PC-9 (cell line): ENCODE results near the gene SDHB. TPM values are rescaled to one million over a fixed set of nuclear protein-coding genes. Genes with fewer than 3 reads are reported as not detected.

ENCODE experiments used
- BruUV-seq: library from RNA; stranded (reverse); fragments of 400-500 nt; replicated peaks from 2 replicates; lab custom pipeline; 2021; lab: Mats Ljungman, UMichigan
- CTCF ChIA-PET: fragments of 300-600 bp; sonication (Branson Sonifier 250); formaldehyde crosslinking; loops from one replicate; lab custom pipeline; 2022; ENCODE audit warnings: antibody characterized with exemption; lab: Charles Lee
- POLR2A ChIA-PET: fragments of 300-600 bp; sonication (Branson Sonifier 250); formaldehyde crosslinking; loops from one replicate; lab custom pipeline; 2022; ENCODE audit warnings: antibody characterized with exemption; ENCODE audit not compliant: unreplicated experiment; lab: Charles Lee
- DNase-seq, 2 experiments: peaks; one replicate each; pipeline versions ENCODE4 v3.0.0 to v3.0.0-alpha.2; 2015 to 2022; ENCODE audit warnings: mixed read lengths in 1 of 2
- H2AFZ ChIP-seq: fragments of 200-600 bp; sonication (generic); 2 replicates; pipeline ENCODE4 v1.8.1; 2017; ENCODE audit warnings: antibody characterized with exemption
- H3F3A ChIP-seq: fragments of 200-600 bp; sonication (generic); 2 replicates; pipeline ENCODE4 v1.8.1; 2017; ENCODE audit warnings: antibody characterized with exemption, mild to moderate bottlenecking, low read depth; ENCODE audit not compliant: insufficient read depth
- H3K27ac ChIP-seq: fragments of 200-600 bp; sonication (generic); 2 replicates; pipeline ENCODE4 v1.6.1; 2016; ENCODE audit warnings: mixed run types
- H3K27me3 ChIP-seq: fragments of 200-600 bp; sonication (generic); 2 replicates; pipeline ENCODE4 v1.6.1; 2016; ENCODE audit warnings: low read depth, mixed run types; ENCODE audit not compliant: insufficient read depth
- H3K36me3 ChIP-seq: fragments of 200-600 bp; sonication (generic); 2 replicates; pipeline ENCODE4 v1.6.1; 2016; ENCODE audit warnings: low read depth, mixed run types
- H3K4me1 ChIP-seq: fragments of 200-600 bp; sonication (generic); replicated peaks from 2 replicates; pipeline ENCODE4 v1.6.1; 2016; ENCODE audit warnings: mixed run types; ENCODE audit not compliant: insufficient read depth
- H3K4me2 ChIP-seq: fragments of 200-600 bp; sonication (generic); 2 replicates; pipeline ENCODE4 v1.6.1; 2017; ENCODE audit warnings: mixed run types
- H3K4me3 ChIP-seq: fragments of 200-600 bp; sonication (generic); 2 replicates; pipeline ENCODE4 v1.6.1; 2016; ENCODE audit warnings: mixed run types
- H3K79me2 ChIP-seq: fragments of 200-600 bp; sonication (generic); 2 replicates; pipeline ENCODE4 v1.6.1; 2017; ENCODE audit warnings: low read depth, mixed run types
- H3K9me2 ChIP-seq: fragments of 200-600 bp; sonication (generic); 2 replicates; pipeline ENCODE4 v1.8.1; 2017; ENCODE audit warnings: mild to moderate bottlenecking; ENCODE audit not compliant: insufficient read depth
- H3K9me3 ChIP-seq: fragments of 200-600 bp; sonication (generic); 2 replicates; pipeline ENCODE4 v1.8.1; 2016; ENCODE audit warnings: low read depth; ENCODE audit not compliant: insufficient read depth
- H4K20me1 ChIP-seq: fragments of 200-600 bp; sonication (generic); 2 replicates; pipeline ENCODE4 v1.8.1; 2017; ENCODE audit not compliant: insufficient read depth
- EZH2 ChIP-seq: fragments of 200-600 bp; sonication (generic); IDR thresholded peaks from 2 replicates; pipeline ENCODE4 v1.8.0; 2017; ENCODE audit warnings: antibody characterized with exemption, low read depth
- intact Hi-C: fragments of 100-400 bp; cut with micrococcal nuclease; formaldehyde crosslinking; loops from one replicate; pipeline ENCODE4 v1.10.0; 2022; ENCODE audit not compliant: unreplicated experiment
- total RNA-seq: library from RNA; stranded (reverse); gene quantifications from 2 replicates; pipeline ENCODE4 v1.2.3, GENCODE V29; 2021
- TF ChIP-seq, protein P1 (sequence below): fragments of 200-600 bp; sonication (generic); conservative IDR thresholded peaks from 2 replicates; pipeline ENCODE4 v1.6.1; 2017; ENCODE audit warnings: mixed run types, antibody characterized with exemption, mild to moderate bottlenecking, moderate library complexity

SDHB gene
- total RNA-seq, 1 experiment from 2014 or later = 101 TPM

DNA sequence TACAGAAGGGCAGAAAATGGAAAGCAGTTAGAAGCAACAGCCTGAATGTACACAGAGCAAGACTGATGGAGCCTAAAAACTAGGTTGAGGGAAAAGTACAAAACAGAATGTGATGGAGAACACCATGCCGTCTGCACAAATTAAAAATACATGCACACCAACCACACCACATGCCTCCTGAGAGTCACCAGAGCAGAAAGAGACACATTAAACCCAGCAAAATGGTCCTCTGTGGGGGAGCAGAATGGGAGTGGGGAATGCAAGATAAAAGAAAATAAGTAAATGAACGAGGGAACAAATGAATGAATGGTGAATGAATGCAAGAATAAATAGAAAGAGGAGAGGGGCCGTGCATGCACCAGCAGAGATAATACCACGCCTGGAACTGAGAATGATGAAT is 41.3 kb upstream of the SDHB start:
- Histone ChIP-seq H3K4me1 (peaks cover 5% of the 10 kb centered on the region; the same call in 1 of the 2 replicates), H3F3A (peaks cover 4% of the 10 kb centered on the region; the same call in 1 of the 2 replicates), H3K4me3 (no peak overlapping the region), H3K9me3 (no peaks in the 10 kb centered on the region), H4K20me1 (no peaks in the 10 kb centered on the region), H3K27ac (no peak overlapping the region), H3K79me2 (no peaks in the 10 kb centered on the region), H2AFZ (no peak overlapping the region), H3K4me2 (no peak overlapping the region), H3K36me3 (no peaks in the 10 kb centered on the region), H3K9me2 (no peaks in the 10 kb centered on the region), H3K27me3 (no peaks in the 10 kb centered on the region)
- TF ChIP-seq, protein P1, sequence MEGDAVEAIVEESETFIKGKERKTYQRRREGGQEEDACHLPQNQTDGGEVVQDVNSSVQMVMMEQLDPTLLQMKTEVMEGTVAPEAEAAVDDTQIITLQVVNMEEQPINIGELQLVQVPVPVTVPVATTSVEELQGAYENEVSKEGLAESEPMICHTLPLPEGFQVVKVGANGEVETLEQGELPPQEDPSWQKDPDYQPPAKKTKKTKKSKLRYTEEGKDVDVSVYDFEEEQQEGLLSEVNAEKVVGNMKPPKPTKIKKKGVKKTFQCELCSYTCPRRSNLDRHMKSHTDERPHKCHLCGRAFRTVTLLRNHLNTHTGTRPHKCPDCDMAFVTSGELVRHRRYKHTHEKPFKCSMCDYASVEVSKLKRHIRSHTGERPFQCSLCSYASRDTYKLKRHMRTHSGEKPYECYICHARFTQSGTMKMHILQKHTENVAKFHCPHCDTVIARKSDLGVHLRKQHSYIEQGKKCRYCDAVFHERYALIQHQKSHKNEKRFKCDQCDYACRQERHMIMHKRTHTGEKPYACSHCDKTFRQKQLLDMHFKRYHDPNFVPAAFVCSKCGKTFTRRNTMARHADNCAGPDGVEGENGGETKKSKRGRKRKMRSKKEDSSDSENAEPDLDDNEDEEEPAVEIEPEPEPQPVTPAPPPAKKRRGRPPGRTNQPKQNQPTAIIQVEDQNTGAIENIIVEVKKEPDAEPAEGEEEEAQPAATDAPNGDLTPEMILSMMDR = no peak
- no peak for TF ChIP-seq EZH2
- CTCF ChIA-PET = no interaction called here
- POLR2A ChIA-PET = no interaction called here
- intact Hi-C loops = no loop called here
- no peak for DNase-seq
- no TSS peak for BruUV-seq

DNA sequence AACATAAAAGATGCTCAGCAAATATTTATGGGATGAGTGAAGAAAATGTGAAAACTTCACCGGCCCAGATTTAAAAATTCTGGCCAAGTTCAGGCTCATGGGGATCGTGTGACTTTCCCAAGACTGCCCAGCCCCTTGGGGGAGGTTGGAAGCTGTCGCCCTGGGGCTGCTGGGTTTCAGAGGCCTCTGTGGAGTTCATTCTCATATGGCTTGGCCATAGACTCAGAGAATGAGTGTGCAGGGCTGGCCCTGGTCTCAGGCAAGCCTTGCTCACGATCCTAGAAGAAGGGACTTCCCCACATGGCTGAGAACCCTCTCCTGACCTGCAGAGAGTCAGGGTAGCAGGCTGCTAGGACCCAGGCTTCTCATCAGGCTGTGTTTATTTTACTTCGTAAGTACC is 40.8 kb upstream of the SDHB start:
- no TSS peak for BruUV-seq
- ChIA-PET CTCF (no interaction called here), POLR2A (no interaction called here)

DNA sequence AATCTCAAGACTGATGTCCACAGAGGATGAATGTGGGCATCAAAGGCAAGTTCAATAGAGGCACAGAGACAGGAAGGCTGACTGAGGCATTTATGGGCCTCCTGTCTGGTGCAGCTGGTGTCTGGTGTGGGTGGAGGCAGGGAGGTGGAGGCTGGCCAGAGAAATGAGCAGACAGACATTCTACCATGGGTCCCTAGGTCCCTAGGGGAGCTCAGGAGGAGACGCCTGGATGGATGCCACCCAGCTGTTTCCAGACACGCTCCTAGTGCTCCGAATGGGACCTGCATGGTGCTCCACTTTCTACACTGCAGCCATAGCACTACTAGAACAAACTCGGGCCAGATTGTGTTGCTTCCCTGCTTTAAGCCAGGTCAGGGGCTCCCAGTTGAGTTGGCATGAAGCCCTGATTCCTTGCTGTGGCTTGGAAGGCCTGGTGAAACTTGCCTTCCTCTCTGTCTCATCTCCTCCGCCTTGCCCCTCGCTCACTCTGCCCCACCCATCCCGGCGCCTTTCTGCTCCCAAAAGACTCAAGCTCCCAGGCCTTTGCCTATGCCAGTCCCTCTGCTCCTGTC is 40.1 kb upstream of the SDHB start:
- intact Hi-C loops = no loop called here
- no peaks in the 10 kb centered on the region for H3K9me3 ChIP-seq
- BruUV-seq = no TSS peak
- no peaks in the 10 kb centered on the region for H3K36me3 ChIP-seq
- no peak overlapping the region for H2AFZ ChIP-seq
- TF ChIP-seq EZH2 = no peak
- TF ChIP-seq, protein P1 = no peak
- POLR2A ChIA-PET = interaction anchor here (0.6 kb wide), 1 partner anchor 15 kb away, joined by 5 read pairs; no protein-coding TSS in a partner anchor
- H3K4me1 ChIP-seq = peaks cover 5% of the 10 kb centered on the region; the same call in 1 of the 2 replicates
- no peaks in the 10 kb centered on the region for H3K9me2 ChIP-seq
- H4K20me1 ChIP-seq = no peaks in the 10 kb centered on the region
- H3K27me3 ChIP-seq = no peaks in the 10 kb centered on the region
- H3F3A ChIP-seq = peaks cover 4% of the 10 kb centered on the region; the same call in 1 of the 2 replicates
- CTCF ChIA-PET = no interaction called here
- no peak for DNase-seq
- no peak overlapping the region for H3K4me2 ChIP-seq
- H3K79me2 ChIP-seq = no peaks in the 10 kb centered on the region
- no peak overlapping the region for H3K27ac ChIP-seq
- no peak overlapping the region for H3K4me3 ChIP-seq

More for the DNA sequence above, 40.8 kb upstream of the SDHB start:
- Histone ChIP-seq H3K79me2 (no peaks in the 10 kb centered on the region), H3K4me2 (no peak overlapping the region), H3K36me3 (no peaks in the 10 kb centered on the region), H3K27ac (no peak overlapping the region), H3K27me3 (no peaks in the 10 kb centered on the region), H2AFZ (no peak overlapping the region), H4K20me1 (no peaks in the 10 kb centered on the region), H3K9me3 (no peaks in the 10 kb centered on the region), H3K4me3 (no peak overlapping the region), H3K4me1 (peaks cover 5% of the 10 kb centered on the region; the same call in 1 of the 2 replicates), H3F3A (peaks cover 4% of the 10 kb centered on the region; the same call in 1 of the 2 replicates), H3K9me2 (no peaks in the 10 kb centered on the region)
- TF ChIP-seq EZH2 = no peak
- TF ChIP-seq, protein P1 = no peak
- intact Hi-C loops = no loop called here
- no peak for DNase-seq
